Measurements from ENCODE around the gene HSPG2.

GRCh38 chr1:21870611-21871010 lies 66.5 kb downstream of the HSPG2 start:
- TF ChIP-seq TAF1 (IDR thresholded peaks at IDR 0.05; ENCODE audit: low read depth, low read length) (no peak), PAX5 (IDR thresholded peaks at IDR 0.05; ENCODE audit: insufficient read depth, low read length, severe bottlenecking) (no peak), POLR2A (IDR thresholded peaks at IDR 0.05; ENCODE audit: low read depth, low read length) (no peak)

All from GM12891 (cell line).